A549 treated with AZD9567 at 1 μM for 4 hours (cell line): ENCODE results near the gene SDF2. TPM values are rescaled to one million over a fixed set of nuclear protein-coding genes. Genes with fewer than 3 reads are reported as not detected.

Experiments
- total RNA-seq: library from RNA; stranded (reverse); fragments of 200-300 nt; extraction: Qiagen RNA extraction; gene quantifications from 5 replicates; pipeline ENCODE4 v1.2.3, GENCODE V29; 2022; ENCODE audit not compliant: insufficient read depth

The SDF2 gene, protein sequence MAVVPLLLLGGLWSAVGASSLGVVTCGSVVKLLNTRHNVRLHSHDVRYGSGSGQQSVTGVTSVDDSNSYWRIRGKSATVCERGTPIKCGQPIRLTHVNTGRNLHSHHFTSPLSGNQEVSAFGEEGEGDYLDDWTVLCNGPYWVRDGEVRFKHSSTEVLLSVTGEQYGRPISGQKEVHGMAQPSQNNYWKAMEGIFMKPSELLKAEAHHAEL
- total RNA-seq = 83.7 to 94.3 TPM (median 89.3 TPM) in 5 replicates

DNA sequence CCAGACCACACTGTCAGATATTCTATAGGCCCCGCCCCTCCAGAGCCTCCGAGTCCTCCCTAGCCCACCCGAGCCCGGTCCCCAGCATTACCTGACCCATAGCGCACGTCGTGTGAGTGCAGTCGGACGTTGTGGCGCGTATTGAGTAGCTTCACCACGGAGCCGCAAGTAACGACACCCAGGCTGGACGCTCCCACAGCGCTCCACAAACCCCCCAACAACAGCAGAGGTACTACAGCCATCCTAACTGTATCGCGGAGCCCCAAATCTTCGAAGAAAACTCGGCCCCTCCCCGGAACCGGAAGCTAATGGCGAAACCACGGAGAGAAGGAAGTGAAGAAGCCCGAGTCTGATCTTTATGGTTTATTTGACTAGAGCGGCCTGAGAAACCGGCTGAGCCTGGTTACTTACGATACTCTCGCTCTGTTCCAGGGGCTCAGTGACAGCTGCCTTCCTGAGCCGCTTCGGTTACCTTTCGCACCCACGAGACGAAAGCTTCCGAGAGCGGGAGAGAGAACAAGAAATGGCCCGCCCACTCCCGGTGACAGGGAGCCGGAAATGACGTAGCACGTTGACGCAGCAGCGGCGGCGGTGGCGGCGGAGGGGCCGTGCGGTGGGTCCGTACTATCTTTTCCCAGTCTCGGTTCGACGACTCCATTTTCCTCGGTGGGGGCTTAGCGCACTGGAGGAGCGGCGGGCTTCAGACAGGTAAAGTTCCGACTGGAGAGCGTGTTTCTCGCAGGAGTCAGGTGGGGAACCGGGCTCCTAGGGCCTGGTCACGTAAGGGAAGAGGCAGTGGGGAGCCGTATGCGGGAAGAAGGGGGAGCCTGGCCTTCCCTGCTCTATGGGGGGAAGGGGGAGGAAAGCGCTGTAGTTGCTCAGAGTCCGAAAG, at the start of gene SDF2, which contains the start of gene SUPT6H:
SDF2 (minus strand) TSS at position 272 of the 892 bp plus-strand sequence; CDS start at position 242, 30 bp downstream.
SUPT6H (plus strand) TSS at position 571 of the 892 bp plus-strand sequence. CDS start 11,197 bp downstream, outside the sequence.

DNA sequence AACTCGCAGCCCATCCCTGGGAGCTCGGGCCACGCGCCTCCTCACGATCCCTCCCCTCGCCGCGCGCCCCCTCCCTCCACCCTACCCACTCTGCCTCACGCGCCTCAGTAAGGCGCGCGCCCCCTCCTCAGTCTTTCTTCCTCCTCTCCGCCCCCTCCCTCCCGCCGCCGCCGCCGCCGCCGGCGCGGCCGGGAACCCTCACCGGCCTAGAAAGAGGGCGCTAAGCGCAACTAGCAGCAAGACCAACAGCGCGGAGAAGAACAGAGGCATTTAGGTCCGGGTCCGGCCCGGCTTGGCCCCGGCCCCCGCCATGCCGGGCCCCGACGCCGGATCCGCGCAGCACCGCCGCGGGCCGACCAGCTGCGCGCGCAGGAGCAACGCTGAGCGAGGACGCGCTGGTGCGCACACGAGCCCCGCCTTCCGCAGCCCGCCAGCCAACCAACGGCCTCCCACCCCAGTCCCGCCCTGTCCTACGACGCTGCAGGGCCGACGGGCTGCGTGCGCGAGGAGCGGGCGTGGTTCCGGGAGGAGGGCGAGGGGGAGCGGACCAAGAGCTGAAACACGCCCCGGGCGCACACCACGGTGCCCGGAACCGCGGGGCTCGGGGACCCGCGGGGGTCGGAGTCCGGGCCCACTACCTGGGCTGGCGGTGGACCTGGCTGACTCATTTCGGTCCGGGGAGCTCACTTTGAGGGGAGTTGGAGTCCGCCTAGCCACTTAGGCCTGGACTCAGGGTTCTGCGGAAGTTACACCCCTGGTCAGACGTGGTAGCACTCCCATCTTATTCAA, 16.7 kb downstream of the SDF2 start, which contains the start of gene BLTP2:
BLTP2 (minus strand) TSS at position 372 of the 789 bp plus-strand sequence; CDS start at position 270, 102 bp downstream.

DNA sequence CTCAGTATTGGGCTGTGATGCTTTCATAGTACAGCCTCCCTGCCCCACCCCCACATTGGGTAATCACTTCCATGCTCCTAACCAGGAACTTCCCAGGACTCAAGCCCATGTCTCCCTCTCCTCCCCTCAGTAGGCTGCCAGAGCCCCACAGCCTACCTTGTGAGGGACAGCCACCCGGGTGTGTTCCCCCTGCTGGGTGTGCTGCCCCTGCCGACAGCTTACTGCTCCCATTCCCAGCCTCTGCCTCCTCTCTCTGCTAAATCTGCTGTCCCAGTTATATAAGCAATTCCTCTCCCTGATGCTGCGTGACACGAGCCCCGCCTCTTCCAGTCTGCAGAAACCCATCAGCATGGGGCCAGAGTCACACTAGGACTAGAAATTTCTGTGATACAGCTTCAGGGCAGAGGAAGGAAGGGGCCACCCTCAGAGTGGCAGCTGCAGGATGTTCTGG, 47.8 kb downstream of the SDF2 start, which contains the start of gene RSKR:
RSKR (minus strand) TSS at position 255 of the 451 bp plus-strand sequence; CDS start at position 231, 24 bp downstream.

DNA sequence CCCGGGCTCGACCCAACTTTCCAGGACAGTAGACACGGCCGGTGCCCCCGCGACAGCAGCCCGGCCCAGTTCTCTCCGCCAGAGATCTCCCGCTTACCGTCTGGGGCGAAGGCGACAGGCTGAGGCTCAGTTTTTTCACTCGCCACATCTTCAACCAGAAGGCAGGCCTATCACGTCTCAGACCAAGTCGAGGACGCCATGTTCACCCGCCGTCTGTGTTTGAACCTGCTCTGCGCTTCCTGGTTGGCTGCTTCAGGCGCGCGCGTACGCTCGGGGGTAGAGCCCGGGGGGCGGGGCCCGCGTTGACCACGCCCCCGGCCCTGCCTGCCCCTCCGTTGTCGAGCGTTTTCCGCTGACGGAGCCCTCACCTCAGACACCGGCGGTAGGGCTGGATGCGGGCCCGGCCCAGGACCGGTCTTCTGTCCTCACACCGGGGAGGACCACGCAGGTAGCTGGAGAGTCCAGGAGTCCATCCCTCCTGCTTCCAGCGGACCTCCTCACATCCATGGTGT, 62.9 kb downstream of the SDF2 start, which contains the start of gene SPAG5:
SPAG5 (minus strand) TSS at position 227 of the 512 bp plus-strand sequence; CDS start at position 148, 79 bp downstream.

Other genes starting within 250 kb of the SDF2 start
- 0.05 to 0.14 TPM (median 0.09 TPM) in 4 of 5 replicates, not detected in the other for gene SLC13A2, start 188.3 kb downstream of the SDF2 start, total RNA-seq
- gene FOXN1, start 155.6 kb downstream of the SDF2 start, total RNA-seq = 0.03 TPM in 1 of 5 replicates, not detected in the others
- 27.2 to 39.1 TPM (median 33.2 TPM) in 5 replicates for gene UNC119, start 109.3 kb downstream of the SDF2 start, total RNA-seq
- 46.8 to 62.9 TPM (median 60.3 TPM) in 5 replicates for gene PIGS, start 90.4 kb downstream of the SDF2 start, total RNA-seq
- 2.1 to 2.7 TPM (median 2.5 TPM) in 5 replicates for gene ALDOC, start 85.0 kb downstream of the SDF2 start, total RNA-seq
- gene SPAG5, start 62.9 kb downstream of the SDF2 start, total RNA-seq = 69.9 to 80.7 TPM (median 71.9 TPM) in 5 replicates
- 1.1 to 4.9 TPM (median 4.1 TPM) in 5 replicates for gene RSKR, start 47.7 kb downstream of the SDF2 start, total RNA-seq
- gene BLTP2, start 16.7 kb downstream of the SDF2 start, total RNA-seq = 46.5 to 62.0 TPM (median 59.7 TPM) in 5 replicates
- gene SUPT6H, start 299 bp upstream of the SDF2 start, total RNA-seq = 66.6 to 77.0 TPM (median 73.8 TPM) in 5 replicates
- gene PROCA1, start 50.0 kb upstream of the SDF2 start, total RNA-seq = 1.2 to 1.7 TPM (median 1.5 TPM) in 4 of 5 replicates, not detected in the other
- 212 to 240 TPM (median 228 TPM) in 5 replicates for gene RAB34, start 56.0 kb upstream of the SDF2 start, total RNA-seq
- gene RPL23A, start 58.1 kb upstream of the SDF2 start, total RNA-seq = 2,109 to 2,400 TPM (median 2,196 TPM) in 5 replicates
- 23.6 to 50.7 TPM (median 44.7 TPM) in 5 replicates for gene TLCD1, start 64.3 kb upstream of the SDF2 start, total RNA-seq
- gene NEK8, start 66.9 kb upstream of the SDF2 start, total RNA-seq = 4.0 to 4.9 TPM (median 4.6 TPM) in 5 replicates
- gene TRAF4, start 82.1 kb upstream of the SDF2 start, total RNA-seq = 40.7 to 94.4 TPM (median 89.2 TPM) in 5 replicates
- gene FAM222B, start 180.9 kb upstream of the SDF2 start, total RNA-seq = 33.2 to 37.0 TPM (median 33.6 TPM) in 5 replicates
- 81.5 to 89.7 TPM (median 85.7 TPM) in 5 replicates for gene ERAL1, start 193.1 kb upstream of the SDF2 start, total RNA-seq
- gene FLOT2, start 235.8 kb upstream of the SDF2 start, total RNA-seq = 79.9 to 87.3 TPM (median 83.6 TPM) in 5 replicates
- gene DHRS13, start 241.2 kb upstream of the SDF2 start, total RNA-seq = 6.2 to 6.8 TPM (median 6.3 TPM) in 4 of 5 replicates, not detected in the other